ENCODE measurements around the gene ANKRD2. TPM values are rescaled to one million over a fixed set of nuclear protein-coding genes. Genes with fewer than 3 reads are reported as not detected.
A peak's percentile ranks its signal among the peaks of the same experiment; 100 is the strongest.

ANKRD2 gene
- total RNA-seq, 1 donor from 2014 or later = 0.08 TPM

DNA sequence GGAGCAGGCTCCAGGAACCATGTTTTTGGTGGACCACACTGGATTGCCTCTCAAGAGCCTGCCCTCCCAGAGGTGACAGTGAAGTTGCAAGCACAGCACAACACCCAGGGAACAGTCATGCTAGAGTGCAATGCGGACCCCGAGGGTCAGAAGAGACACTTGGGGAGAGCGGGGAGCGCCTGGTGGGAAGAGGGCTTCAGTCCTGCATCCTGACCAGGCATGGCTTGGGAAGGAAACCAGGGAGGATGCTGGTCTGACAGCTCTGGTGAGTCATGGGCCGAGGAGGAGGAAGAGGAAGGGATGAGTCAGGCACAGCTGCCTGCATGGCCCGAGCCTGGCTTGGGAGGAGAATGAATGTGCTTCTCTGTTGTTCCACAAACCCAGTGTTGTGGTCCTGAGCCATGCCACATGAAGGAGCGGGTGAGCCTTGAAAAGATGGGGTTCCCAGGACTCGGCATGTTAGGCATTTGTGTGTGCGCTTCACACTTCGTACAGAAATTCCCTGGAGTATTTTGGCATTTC, 29.5 kb upstream of the ANKRD2 start:
- peak; percentile 90 for DNase-seq (ENCODE audit: low read depth)
- Histone ChIP-seq H3K4me3 (ENCODE audit: low read depth, low read length) (no peak overlapping the region), H3K27me3 (ENCODE audit: control insufficient read depth, insufficient read depth, low read length) (no peaks in the 10 kb centered on the region), H3K36me3 (ENCODE audit: control insufficient read depth, insufficient read depth, low read length) (no peaks in the 10 kb centered on the region)
- TF ChIP-seq, protein P1, sequence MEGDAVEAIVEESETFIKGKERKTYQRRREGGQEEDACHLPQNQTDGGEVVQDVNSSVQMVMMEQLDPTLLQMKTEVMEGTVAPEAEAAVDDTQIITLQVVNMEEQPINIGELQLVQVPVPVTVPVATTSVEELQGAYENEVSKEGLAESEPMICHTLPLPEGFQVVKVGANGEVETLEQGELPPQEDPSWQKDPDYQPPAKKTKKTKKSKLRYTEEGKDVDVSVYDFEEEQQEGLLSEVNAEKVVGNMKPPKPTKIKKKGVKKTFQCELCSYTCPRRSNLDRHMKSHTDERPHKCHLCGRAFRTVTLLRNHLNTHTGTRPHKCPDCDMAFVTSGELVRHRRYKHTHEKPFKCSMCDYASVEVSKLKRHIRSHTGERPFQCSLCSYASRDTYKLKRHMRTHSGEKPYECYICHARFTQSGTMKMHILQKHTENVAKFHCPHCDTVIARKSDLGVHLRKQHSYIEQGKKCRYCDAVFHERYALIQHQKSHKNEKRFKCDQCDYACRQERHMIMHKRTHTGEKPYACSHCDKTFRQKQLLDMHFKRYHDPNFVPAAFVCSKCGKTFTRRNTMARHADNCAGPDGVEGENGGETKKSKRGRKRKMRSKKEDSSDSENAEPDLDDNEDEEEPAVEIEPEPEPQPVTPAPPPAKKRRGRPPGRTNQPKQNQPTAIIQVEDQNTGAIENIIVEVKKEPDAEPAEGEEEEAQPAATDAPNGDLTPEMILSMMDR (IDR thresholded peaks at IDR 0.05; ENCODE audit: insufficient read depth, low read length, poor library complexity, severe bottlenecking) = no peak

DNA sequence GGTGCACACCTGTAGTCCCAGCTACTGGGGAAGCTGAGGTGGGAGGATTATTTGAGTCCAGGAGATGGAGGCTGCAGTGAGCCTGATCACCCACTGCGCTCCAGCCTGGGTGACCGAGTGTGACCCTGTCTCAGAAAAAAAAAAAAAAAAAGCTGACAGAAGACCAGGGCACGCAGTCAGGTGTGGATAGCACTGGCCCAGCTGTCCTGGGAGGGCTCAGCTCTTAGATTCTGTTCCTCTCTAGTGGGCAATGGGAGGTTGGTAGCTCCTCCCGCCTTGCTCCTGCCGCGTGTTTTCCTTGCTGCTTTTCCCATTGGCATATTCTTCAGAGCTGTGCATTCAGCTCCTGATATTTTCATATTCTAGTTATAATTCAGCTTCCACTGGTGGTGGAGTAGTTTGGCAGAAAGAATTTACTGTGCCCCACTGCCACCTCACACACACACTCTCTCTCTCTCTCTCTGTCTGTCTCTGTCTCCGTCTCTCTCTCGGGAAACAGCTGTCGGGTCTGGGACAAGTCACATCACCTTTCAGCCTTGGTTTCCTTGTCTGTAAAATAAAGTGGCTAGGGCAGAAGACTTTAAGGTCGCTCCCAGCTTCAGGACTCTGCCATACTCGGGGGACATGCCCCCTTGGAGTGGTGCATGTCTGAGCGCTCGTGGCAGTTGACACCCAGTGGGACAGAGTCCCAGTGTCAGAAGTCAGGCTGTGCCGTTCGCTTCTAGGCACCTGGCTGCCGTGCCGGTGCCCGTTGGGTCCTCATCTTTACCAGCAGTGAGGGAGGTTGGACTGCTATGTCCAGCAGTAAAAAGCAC, 25.9 kb upstream of the ANKRD2 start:
- Histone ChIP-seq H3K36me3 (ENCODE audit: control insufficient read depth, insufficient read depth, low read length) (no peaks in the 10 kb centered on the region), H3K4me3 (ENCODE audit: low read depth, low read length) (no peak overlapping the region), H3K27me3 (ENCODE audit: control insufficient read depth, insufficient read depth, low read length) (no peaks in the 10 kb centered on the region)
- no peak for DNase-seq (ENCODE audit: low read depth)
- TF ChIP-seq, protein P1 (IDR thresholded peaks at IDR 0.05; ENCODE audit: insufficient read depth, low read length, poor library complexity, severe bottlenecking) = no peak

DNA sequence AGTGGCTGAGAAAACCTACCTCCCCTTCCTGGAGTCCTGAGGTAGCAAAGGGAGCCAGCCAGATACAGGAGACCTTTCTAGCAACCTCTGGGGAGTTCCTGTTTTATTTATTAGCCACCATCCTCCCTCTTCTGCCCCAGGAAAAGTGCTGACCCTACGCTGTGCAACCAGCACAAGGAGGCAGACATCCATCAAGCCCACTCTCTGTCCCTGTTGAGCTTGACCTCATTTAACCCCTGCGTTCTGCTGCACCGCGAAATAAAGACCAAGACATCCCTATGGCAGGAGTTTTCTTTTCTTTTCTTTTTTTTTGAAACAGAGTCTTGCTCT, 25.3 kb upstream of the ANKRD2 start:
- H3K4me3 ChIP-seq (ENCODE audit: low read depth, low read length) = no peak overlapping the region
- TF ChIP-seq, protein P1 (IDR thresholded peaks at IDR 0.05; ENCODE audit: insufficient read depth, low read length, poor library complexity, severe bottlenecking) = no peak
- H3K36me3 ChIP-seq (ENCODE audit: control insufficient read depth, insufficient read depth, low read length) = no peaks in the 10 kb centered on the region
- DNase-seq (ENCODE audit: low read depth) = no peak
- no peaks in the 10 kb centered on the region for H3K27me3 ChIP-seq (ENCODE audit: control insufficient read depth, insufficient read depth, low read length)

DNA sequence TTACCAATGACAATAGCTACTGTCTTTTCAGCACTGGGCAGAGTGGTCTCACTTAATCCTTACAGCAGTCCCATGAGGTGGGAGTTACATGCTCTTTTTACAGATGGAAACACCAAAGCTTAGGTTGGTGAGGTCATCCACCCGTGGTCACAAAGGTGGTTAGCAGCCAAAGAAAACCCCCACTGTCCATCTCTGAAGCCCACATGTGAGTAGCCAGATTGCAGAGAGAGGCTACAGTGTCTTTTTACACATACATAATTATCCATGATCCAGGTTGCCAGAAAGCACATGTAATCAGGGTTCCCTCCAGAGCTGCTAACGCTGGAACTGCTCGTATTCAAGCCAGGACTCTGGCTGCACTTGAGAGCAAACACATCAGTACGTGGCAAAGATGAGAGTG, 24.6 kb upstream of the ANKRD2 start:
- no peak for DNase-seq (ENCODE audit: low read depth)
- Histone ChIP-seq H3K4me3 (ENCODE audit: low read depth, low read length) (no peak overlapping the region), H3K36me3 (ENCODE audit: control insufficient read depth, insufficient read depth, low read length) (no peaks in the 10 kb centered on the region), H3K27me3 (ENCODE audit: control insufficient read depth, insufficient read depth, low read length) (no peaks in the 10 kb centered on the region)
- TF ChIP-seq, protein P1 (IDR thresholded peaks at IDR 0.05; ENCODE audit: insufficient read depth, low read length, poor library complexity, severe bottlenecking) = no peak

DNA sequence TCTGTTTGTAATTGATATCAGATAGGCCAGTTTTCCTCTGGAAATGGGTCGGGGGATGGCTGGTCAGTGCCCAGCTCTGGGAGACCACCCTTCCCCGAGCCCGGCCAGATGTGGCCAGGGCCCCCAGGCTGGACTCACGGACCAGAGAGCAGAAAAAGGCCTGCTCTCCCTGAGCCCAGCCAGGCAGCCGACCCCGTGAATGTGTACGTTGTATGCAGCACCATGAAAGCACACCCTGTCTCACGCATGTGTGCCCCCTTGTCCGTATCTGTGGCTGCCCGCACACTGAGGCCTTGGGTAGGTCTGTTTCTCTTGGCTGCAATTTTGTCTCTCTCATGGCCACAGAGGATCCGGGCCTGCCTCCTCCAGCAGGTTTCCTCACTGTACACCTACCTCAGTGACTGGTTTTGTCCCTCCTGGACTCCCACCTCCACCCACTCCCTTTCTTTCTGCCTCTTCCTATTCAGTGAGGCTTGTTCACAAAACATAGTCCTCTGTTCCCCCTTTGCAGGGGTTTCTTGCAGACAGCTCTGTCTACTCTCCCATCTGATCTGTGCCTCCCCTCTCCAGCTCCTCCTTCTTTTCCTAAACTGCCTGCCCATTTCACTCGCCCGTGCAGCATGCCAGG, 23.6 kb upstream of the ANKRD2 start:
- TF ChIP-seq, protein P1 (IDR thresholded peaks at IDR 0.05; ENCODE audit: insufficient read depth, low read length, poor library complexity, severe bottlenecking) = no peak
- Histone ChIP-seq H3K36me3 (ENCODE audit: control insufficient read depth, insufficient read depth, low read length) (no peaks in the 10 kb centered on the region), H3K27me3 (ENCODE audit: control insufficient read depth, insufficient read depth, low read length) (no peaks in the 10 kb centered on the region), H3K4me3 (ENCODE audit: low read depth, low read length) (no peak overlapping the region)
- DNase-seq (ENCODE audit: low read depth) = no peak

Data from kidney epithelial cell (primary cell).